GM21717 (cell line): Measurements from ENCODE around the gene KRT78.
"Not testable (repeated sequence)": the region's sequence is repeated elsewhere in the genome, so short reads cannot be mapped to it uniquely, and the experiment has no call there.

ENCODE experiments used
- ATAC-seq: cut with Tn5 transposase; IDR thresholded peaks from one replicate; pipeline ENCODE4 v1.9.1; 2021; ENCODE audit warnings: mild to moderate bottlenecking, moderate library complexity; ENCODE audit not compliant: unreplicated experiment

The KRT78 gene

DNA sequence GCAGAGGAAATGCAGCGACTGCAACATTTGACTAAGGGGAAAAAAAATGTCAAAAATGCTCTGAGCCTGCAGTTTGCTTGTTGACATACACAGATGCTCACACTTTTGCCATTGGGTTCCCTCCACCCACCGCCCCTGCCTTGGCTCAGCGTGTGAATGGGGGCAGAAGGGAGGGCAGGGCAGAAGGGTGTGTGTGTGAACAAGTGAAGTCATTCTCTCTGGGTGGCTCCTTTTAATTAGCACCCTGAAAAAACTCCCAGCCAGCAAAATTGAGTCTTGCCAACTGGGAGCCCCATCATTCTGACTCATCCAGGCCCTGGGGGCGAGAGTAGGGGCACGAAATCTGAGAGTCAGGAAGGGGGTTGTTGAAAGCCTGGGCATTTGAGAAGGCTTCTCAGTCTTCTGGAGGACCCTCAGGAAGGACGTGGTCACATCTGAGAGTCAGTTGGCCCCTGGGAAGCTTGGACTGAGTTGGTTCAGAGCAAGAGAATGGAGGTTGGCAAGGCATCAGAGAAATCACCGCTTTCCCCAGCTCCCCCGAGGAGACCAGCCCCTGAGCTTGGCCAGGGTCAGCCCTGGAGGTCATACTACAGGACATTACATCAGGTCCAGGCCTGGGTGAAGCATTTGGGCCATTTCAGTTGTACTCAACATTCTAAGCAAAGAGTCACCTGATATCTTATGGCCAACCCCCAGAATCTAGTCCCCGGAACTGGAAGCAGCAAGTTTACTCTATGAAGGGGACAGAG lies 22.7 kb upstream of the KRT78 start:
- no peak for ATAC-seq

DNA sequence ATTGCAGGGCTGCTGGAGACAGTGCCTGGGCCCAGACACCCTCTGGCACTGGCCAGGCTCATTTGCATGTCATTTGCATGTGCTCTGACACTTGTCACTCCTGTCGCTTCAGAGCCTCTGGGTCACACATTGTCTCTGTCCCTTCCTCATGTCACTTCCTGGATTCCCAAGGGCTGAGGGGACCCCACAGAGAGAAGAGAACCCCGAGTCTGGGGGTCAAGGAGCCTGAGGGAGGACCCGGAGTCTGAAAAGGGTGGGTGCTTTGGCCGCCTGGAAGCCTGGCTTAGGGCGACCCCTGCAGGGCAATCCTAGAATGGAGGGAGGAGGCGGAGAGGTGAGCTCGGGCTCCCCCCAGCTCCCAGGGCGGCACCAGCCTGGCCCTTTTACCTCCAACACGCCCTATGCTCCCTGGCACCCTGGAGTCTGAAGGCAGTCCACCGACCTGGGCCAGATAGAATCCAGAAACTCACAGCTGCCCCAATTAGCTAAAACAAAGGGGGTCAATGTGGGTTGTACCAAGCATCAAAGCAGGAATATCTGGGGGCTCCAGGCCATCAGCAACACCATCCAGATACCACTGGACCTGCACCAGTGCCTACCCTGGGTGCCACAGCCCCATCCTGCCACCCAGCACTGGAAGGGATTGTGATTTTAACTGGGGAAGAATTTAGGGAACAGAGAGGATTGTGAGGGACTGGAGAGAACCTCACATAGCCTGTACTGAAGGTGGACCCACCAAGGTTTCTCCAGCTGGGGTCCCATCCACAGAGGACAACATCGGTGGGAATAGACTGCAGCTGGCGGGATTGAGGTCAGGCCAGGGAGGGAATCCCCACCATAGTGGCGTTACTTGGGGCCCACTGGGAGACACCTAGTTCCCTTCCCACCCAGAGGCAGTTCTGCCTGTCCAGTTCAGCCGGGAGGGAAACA lies 21.8 kb upstream of the KRT78 start:
- peak; percentile 55 for ATAC-seq

DNA sequence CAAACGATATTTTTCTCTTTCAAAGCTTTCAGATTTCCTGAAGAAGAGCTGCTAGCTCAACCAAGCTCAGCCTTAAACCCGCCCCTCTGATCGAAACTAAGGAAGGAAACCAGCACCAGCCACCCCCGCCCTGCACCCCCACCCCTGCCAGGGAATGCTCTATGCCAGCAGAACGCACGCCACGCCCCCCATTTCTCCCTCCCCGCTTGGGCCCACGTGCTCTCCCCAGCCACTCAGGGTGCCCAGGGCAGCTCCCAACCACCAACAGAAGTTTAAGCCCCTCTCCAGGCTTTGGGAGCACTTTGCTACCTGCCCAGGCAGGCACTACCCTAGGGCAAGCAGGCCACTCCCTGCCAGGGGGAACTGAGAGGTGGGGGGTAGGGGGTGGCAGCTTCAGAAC lies 18.8 kb upstream of the KRT78 start:
- ATAC-seq: no peak

DNA sequence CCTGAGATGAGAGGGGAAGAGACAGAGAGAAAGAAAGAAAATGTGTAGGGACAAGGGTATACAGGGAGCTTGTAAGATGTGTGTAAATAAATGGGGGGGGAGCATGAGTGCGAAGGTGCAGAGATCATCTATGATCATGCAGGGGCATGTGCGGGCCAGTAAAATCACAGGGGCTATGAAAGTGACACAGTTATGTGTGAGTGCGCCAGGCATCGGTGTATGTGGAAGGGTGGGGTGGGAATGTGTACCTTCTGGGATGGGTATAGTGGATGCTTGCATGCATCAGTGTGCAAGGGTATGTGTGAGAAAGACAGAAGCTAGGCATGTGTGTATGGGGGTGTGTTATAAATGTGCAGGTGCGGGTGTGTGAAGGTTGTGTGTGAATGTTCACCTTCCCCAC lies 18.4 kb upstream of the KRT78 start:
- ATAC-seq: no peak

DNA sequence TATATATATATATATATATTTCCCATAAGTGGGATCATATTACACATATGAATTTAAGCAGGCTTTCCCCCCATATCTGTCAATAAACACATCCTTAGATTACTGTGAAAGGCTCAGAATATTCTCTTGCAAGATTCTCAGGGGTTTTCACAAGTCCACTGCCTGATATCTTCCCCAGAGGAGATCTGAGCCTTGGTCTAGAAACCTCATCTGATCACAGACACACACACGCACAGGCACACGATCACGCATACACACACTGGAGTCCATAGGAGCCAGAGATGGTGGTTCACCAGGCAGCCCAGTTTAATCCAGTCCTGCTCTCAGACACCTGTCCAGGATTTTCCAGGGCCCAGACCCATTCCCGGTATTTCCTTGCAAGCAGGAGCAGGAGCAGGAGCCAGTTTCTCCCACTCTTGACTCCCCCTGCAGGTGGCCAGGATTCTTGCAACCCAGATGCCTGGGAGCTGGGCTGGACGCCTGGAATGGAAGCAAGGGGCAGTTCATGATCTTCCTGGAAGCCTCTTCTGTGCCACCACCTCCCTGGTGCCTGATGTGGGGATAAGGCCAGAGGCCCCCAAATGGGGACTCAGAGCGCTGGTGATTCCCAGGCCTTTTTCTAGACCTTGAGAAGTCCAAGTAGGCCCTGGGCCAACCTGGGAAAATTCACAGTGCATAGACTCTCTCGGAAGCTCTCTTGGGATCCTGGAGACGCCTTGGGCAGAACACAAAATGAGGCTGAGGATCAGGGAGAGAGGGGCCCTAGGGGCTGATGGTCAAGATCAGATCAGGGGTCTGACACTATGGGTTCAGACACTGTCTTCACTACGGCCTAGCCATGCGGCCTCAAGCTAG lies 16.5 kb upstream of the KRT78 start:
- ATAC-seq: no peak

DNA sequence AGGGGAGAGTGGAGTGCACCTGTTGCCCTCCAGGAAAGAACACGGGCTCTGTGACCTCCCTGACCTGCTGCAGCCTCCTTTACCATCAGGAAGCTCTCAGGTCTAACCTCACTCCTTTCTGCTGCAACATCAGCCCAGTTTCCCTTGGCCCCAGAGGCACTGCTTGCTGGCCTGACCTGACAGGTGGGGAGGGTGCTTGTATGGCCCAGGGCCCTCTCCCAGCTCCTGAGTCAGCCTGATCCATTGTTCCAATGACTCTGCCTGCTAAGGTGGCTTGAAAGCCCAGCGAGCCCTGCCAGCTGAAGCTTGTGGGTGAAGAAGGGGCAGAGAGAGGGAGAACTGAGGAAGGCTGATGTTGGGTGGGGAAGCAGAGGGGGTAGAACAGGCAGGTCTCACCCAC lies 13.2 kb upstream of the KRT78 start:
- ATAC-seq: no peak

DNA sequence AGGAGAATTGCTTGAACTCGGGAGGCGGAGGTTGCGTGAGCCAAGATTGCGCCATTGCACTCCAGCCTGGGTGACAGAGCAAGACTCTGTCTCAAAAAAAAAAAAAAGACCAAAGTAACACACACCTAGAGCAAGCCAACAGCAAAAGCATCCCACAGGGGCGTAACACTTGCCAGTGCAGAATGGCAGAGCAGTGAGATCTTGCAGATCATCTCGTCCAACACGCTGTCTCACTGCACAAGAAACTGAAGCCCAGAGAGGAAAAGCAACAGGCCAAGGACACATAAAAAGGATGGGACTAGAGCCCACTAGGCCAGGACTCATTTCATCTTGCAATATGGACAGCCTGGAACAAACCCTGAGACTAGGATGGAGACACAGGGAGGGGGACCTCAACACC lies 12.7 kb upstream of the KRT78 start:
- no peak for ATAC-seq

DNA sequence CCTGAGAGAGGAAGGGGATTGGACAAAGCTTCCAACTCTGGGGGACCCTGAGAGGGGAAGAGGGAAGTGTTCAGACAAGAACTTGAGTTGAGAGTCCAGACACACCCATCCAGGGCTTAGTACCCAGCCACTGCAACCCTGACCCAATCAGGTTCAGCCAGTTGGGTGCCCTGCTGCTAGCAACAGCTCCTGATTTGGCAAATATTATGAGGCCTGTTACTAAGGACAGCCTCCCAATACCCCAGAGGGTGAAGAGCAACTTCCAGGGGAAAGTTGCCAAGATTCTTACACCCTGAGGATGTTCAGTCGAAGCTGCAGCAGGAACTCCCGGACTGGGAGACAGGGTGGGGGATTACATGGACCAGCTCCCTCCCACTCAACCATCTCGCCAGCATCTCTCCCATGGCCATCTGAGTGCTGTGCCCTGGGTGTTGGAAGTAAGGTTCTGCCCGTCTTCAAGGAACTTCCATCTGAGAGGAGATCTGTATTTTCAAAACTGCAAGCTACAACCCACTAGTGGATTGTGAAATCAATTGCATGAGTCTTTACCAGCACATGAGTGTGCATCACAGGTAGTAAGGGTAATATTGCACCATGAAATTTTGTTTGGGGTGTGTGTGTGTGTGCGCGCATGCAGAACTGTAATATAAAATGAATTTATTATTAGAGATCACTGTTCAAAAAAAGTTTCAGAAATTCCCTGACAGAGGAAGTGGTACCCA lies 11.5 kb upstream of the KRT78 start:
- ATAC-seq: no peak

DNA sequence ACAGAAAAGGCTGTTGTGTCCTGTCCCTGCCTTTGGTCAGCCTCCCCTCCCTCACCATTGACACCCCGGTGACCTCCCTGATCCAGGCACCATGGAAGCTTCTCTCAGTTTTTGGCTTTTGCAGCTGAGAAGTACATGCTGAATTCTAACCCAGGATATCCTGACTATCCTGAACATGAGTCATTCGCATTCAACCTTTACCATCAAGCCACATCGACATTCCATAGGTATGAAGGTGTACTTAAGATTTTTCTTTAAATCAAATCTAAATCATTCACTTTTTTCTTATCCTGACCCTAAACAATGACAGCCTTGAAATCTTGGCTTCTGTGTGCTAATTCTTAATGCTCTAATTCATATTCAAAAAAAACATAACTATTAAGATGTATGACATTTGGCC lies 8.7 kb upstream of the KRT78 start:
- ATAC-seq: no peak

DNA sequence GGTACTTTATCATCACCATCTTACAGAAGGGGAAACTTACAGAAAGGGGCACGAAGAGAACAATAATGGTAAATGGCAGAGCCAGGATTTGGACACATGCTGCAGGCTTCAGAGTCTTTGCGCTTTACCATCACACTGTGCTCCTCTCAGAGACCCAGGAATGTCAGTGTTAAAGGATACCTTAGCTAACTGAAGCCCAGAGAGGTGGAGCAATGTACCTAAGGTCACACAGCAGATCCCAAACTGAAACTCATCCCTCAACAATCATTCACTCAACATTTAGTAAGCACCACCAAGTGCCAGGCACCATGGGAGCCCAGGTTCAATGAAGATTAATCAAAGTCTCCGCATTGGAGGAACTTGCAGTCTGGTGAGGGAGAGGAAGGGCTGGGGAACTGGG lies 8.0 kb upstream of the KRT78 start:
- ATAC-seq: no peak

DNA sequence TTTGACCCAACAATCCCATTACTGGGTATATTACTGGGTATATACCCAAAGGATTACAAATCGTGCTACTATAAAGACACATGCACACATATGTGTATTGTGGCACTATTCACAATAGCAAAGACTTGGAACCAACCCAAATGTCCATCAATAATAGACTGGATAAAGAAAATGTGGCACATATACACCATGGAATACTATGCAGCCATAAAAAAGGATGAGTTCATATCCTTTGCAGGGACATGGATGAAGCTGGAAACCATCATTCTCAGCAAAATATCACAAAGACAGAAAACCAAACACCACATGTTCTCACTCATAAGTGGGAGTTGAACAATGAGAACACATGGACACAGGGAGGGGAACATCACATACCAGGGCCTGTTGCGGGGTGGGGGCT lies 7.3 kb upstream of the KRT78 start:
- not testable (repeated sequence) for ATAC-seq

DNA sequence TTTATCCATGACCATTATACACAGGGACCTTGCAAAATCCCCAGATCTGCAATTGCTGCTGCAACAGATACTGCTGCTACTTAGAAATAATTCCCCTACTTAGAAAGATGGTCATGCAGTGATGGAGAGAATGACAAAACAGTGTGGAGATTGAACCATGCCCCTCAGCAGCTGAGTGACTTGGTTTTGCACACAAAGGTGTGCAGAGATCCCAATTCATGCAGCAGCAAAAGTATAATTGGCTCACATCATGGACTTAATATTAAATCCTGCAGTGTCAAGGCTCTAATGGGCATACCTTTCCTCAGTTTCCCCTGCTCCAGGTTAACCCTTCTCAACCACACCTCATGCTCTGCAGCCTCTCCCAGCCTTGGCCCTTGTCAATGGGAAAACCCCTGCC lies 3.0 kb upstream of the KRT78 start:
- no peak for ATAC-seq

DNA sequence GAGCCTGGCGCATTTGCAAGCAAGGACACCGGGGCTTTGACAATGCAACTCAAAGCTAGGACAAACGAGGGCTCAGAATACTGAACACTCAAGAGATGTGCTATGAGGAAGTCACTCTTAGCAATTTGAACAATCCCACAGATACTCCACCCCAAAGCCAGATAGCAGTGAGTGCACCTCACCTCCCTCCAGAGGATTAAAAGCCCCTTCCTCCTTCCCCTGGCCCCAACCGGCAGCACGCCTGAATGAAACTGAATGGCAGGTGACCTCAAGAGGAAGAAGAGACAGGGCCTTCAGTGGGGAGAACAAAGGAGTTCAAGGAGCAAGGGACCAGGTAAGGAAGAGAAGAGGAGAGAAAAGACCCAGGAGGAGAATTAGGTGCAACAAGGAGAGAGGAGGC lies 1.9 kb upstream of the KRT78 start:
- ATAC-seq: no peak

DNA sequence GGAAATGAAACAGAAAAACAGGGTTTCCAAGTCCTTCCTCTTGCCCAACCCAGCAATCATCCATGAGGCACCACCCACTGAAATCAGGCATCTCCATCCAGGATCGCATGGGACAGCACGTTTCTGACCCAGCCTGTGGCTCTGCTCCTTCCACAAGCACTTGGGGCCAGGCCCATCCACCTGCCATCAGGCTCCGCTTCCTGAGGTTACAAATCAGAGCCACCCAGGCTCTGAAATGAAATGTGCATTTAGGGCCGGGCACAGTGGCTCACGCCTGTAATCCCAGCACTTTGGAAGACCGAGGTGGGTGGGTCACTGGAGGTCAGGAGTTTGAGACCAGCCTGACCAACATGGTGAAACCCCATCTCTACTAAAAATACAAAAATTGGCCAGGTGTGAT lies 717 bp upstream of the KRT78 start:
- no peak for ATAC-seq

DNA sequence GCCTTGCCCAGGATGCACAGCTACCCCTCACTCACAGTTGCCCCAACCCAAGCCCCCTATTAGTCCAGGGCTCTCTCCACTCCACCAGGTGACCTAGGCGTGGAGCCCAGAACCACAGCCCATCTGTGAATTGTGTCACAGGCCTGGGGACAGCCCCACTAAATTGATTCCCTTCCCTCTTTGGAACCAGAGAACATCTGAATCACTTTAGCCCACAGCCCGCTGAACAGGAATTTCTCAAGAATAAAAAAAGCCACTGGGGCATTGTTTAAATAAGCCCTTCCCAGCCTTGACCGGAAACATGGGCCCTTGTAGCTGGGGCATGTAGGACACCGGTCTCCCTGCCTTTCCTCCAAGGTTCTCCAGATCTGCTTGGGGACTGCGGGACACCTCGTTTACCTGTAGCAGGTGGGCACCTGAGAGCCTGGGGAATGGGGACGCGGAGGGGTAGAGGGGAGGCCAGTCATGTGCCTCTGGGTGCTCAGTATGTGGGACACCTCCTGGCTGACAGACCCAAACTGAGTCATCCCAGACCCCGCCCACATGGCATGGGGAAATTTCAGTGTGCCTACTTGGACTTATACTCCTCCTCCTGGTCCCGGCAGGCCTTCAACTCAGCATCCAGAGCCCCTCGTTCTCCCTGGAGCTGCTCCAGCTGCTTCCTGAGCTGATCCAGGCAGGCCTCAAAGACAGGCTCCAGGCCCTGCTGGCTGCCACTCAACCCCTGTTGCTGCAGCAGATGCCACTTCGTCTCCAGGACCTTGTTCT lies 1.3 kb downstream of the KRT78 start:
- no peak for ATAC-seq

DNA sequence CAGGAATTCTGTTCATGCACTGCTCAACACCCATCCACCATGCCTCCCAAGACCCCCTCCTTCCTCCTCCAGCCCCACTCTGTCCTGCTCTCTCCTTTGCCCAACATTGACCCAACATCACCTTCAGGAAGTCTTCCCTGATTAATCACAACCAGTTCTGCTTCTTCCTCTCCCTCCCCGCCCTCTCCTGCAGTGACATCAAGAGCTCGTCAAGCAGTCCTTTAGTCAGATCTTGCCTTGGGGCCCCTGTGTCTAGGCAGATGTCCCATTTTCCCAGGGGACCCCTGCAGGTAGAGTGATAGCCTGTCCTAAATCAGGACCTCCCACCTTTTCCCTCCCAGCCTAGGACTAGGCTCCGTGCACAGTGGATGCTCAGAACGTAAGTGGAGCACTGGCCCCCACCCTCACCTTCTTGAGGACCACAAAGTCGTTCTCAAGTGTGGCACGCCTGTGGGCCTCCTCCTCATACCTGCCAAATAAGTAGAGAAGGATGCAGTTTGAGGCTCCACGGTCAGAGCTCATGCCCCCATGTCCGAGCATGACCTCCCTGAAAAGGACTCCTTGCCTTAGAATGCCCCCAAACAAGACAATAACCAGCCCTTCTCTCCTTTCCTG lies 2.3 kb downstream of the KRT78 start:
- no peak for ATAC-seq

DNA sequence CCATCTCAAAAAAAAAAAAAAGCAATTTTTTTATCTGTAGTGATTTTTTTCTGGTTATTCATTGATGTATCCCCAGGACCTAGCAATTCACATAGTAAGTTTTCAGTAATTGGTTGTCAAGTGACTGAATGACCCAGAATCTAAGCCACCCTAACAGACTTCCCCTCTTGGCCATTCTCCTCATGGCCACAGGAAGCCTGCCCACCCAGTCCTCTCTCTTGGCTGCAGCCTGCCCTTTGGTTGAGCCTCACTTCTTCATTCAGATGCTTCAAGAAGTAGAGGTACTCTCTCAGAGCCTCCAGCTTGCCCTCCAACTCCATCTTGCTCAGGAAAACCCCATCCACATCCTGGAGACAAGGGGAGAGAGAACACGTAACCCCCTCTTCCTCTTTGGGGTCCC lies 2.8 kb downstream of the KRT78 start:
- no peak for ATAC-seq

DNA sequence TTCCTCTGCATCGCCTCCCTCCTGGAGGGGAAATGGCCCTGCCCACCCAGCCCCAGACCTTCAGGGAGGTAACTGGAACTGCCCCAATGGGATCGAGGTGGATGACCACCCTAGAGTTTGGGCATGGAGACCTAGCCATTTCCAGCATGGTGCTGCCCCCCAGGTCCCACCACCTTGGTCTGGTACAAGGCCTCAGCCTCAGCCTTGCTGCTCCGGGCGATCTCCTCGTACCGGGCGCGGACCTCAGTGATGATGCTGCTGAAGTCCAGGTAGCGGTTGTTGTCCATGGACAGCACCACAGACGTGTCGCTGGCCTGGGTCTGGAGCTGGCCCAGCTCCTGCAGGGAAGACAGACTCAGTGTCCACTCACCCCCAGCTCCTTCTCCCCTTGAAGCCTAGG lies 4.4 kb downstream of the KRT78 start:
- no peak for ATAC-seq

DNA sequence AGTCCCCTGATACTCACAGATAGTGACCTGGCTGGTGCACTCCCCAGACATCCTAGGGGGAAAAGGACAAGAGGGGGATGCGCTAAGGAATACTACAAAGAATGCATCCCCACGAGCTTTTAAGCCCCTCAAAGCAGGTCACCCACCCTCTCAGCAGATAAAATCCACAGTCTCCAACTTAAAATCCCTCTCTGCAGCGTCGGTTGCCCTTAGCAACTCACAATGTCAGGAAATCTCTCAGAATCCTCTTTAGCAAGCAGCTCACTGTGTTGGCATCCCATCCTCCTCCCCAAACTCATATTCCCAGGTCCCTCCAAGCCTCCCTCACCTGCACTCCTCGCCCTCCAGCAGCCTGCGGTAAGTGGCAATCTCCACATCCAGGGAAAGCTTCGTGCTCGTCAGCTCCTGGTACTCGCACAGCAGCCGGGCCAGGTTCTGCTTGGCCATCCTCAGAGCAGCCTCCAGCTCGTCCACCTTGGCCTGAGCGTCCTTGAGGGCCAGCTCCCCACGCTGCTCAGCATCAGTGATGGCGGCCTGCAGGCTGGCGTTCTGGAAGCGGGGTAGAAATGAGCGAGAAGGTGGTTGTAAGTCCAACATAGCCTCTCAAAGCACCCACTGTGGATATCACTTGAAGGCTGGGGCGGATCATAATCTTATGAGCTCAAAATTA lies 9.2 kb downstream of the KRT78 start:
- no peak for ATAC-seq
